GM12874 (cell line): ENCODE results near the gene ZFAND3.

Experiments
- CTCF ChIP-seq: IDR thresholded peaks from 2 replicates; pipeline ENCODE4 v1.5.1; 2011; ENCODE audit warnings: low read depth, mild to moderate bottlenecking, control low read depth, low read length, moderate library complexity; ENCODE audit not compliant: insufficient read depth

ZFAND3 gene

GRCh38 chr6:38176797-38177751 is 357.5 kb downstream of the ZFAND3 start:
- no peak for TF ChIP-seq CTCF

- TF ChIP-seq CTCF: no peak
These were observed 358.5 kb downstream of the ZFAND3 start for GRCh38 chr6:38177882-38178583.

GRCh38 chr6:38178584-38178886 is 359.0 kb downstream of the ZFAND3 start:
- TF ChIP-seq CTCF: no peak

GRCh38 chr6:38179300-38179699 is 359.8 kb downstream of the ZFAND3 start:
- TF ChIP-seq CTCF: no peak

- TF ChIP-seq CTCF: no peak
These were observed 360.4 kb downstream of the ZFAND3 start for GRCh38 chr6:38179794-38180430.

GRCh38 chr6:38180586-38180985 is 361.1 kb downstream of the ZFAND3 start:
- TF ChIP-seq CTCF: no peak

- no peak for TF ChIP-seq CTCF
These were observed 362.9 kb downstream of the ZFAND3 start for GRCh38 chr6:38182426-38182825.
